MCF 10A (cell line): ENCODE measurements around the gene KCNC2. TPM values are rescaled to one million over a fixed set of nuclear protein-coding genes. Genes with fewer than 3 reads are reported as not detected.

Experiments
- BruUV-seq: library from RNA; stranded (reverse); fragments of 400-500 nt; replicated peaks from 2 replicates; lab custom pipeline; 2021; lab: Mats Ljungman, UMichigan
- CTCF ChIA-PET: fragments of 300-600 bp; sonication (Branson Sonifier 250); formaldehyde crosslinking; extraction: SDS; loops from one replicate; lab custom pipeline; 2021; ENCODE audit warnings: antibody characterized with exemption, inconsistent platforms; lab: Yijun Ruan, JAX
- POLR2A ChIA-PET: fragments of 300-600, 350-650 bp; sonication (Branson Sonifier 250); formaldehyde crosslinking; extraction: SDS; loops from one replicate; lab custom pipeline; 2020; ENCODE audit warnings: antibody characterized with exemption, inconsistent platforms; lab: Yijun Ruan, JAX
- DNase-seq: peaks from one replicate; pipeline ENCODE4 v3.0.0-alpha.2; 2018; ENCODE audit not compliant: unreplicated experiment
- H3K27ac Mint-ChIP-seq: one replicate; pipeline ENCODE4 v1.8.0; 2022; ENCODE audit warnings: mild to moderate bottlenecking, low read depth, mixed read lengths; ENCODE audit not compliant: unreplicated experiment
- H3K27me3 Mint-ChIP-seq: one replicate; pipeline ENCODE4 v1.8.0; 2022; ENCODE audit warnings: mixed read lengths; ENCODE audit not compliant: insufficient read depth, unreplicated experiment
- H3K36me3 Mint-ChIP-seq: one replicate; pipeline ENCODE4 v1.8.0; 2022; ENCODE audit warnings: mild to moderate bottlenecking, moderate library complexity, mixed read lengths; ENCODE audit not compliant: insufficient read depth, unreplicated experiment
- H3K4me1 Mint-ChIP-seq: one replicate; pipeline ENCODE4 v1.8.0; 2022; ENCODE audit warnings: mixed read lengths; ENCODE audit not compliant: insufficient read depth, unreplicated experiment
- H3K4me3 Mint-ChIP-seq: one replicate; pipeline ENCODE4 v1.8.0; 2022; ENCODE audit warnings: mild to moderate bottlenecking, moderate library complexity, mixed read lengths; ENCODE audit not compliant: unreplicated experiment
- H3K9me3 Mint-ChIP-seq: one replicate; pipeline ENCODE4 v1.8.0; 2022; ENCODE audit warnings: mixed read lengths; ENCODE audit not compliant: unreplicated experiment
- intact Hi-C: fragments of 100-400 bp; cut with micrococcal nuclease; formaldehyde crosslinking; loops from 2 replicates; pipeline ENCODE4 v1.14.1; 2022
- total RNA-seq: library from RNA; stranded (reverse); gene quantifications from 2 replicates; pipeline ENCODE4 v1.2.3, GENCODE V29; 2022
- TF ChIP-seq, protein P1 (sequence below): fragments of 200-600 bp; IDR thresholded peaks from one replicate; pipeline ENCODE4 v1.8.0; 2022; ENCODE audit warnings: antibody characterized with exemption, mild to moderate bottlenecking; ENCODE audit not compliant: unreplicated experiment

The KCNC2 gene
- total RNA-seq, 1 experiment from 2014 or later: not detected

DNA sequence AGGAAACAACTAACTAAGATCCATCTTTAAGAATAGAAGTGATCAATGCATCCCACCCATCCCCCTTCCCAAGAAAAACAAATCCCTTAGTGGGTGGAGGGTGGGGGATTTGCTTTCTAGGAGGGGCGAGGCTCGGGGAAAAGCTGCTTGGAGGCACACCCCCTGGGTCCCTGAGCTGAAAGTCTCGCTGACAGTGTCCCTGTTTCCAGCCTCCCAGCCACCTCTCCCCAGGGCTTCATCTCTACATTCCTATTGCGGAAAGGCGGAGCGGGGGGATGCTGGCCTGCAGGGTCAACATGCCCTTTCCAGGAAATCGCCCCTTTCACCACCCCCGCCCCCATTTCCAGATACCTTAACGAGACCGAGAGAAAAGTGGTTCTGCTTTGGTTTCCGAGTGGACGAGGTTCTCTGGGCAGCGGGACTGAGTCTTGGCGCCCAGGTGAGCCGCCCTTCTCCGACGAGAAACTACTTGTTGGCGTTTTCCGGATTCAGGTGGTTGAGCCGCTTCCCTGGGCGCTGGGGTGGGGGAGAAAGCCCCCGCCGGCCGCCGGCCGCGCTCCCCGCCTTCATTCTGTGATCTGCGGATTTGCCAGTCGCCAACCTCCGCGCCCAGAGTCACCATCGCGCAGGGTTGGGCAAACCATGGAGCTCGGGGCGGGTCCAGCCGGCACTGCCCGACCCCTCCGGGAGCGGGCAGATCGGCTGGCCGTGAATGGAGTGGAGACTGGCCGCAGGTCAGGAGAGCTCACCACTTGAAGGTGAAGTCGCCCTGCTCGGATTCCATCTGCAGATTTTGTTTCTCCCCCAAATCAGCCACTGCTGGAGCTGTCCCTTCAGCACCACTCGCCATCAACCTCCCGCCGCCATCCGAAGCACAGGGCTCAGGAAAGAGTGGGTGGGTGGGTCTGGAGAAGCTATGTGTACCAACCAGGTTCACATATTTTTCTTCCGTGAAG, 505 bp downstream of the KCNC2 start:
- POLR2A ChIA-PET: no interaction called here
- no peaks in the 10 kb centered on the region for H3K36me3 Mint-ChIP-seq
- H3K27ac Mint-ChIP-seq: no peak overlapping the region
- H3K4me3 Mint-ChIP-seq: no peak overlapping the region
- CTCF ChIA-PET: interaction anchor here (0.6 kb wide), 1 partner anchor 68 kb away, joined by 4 read pairs; no protein-coding TSS in a partner anchor
- intact Hi-C loops: no loop called here
- H3K27me3 Mint-ChIP-seq: no peaks in the 10 kb centered on the region
- no TSS peak for BruUV-seq
- TF ChIP-seq, protein P1, sequence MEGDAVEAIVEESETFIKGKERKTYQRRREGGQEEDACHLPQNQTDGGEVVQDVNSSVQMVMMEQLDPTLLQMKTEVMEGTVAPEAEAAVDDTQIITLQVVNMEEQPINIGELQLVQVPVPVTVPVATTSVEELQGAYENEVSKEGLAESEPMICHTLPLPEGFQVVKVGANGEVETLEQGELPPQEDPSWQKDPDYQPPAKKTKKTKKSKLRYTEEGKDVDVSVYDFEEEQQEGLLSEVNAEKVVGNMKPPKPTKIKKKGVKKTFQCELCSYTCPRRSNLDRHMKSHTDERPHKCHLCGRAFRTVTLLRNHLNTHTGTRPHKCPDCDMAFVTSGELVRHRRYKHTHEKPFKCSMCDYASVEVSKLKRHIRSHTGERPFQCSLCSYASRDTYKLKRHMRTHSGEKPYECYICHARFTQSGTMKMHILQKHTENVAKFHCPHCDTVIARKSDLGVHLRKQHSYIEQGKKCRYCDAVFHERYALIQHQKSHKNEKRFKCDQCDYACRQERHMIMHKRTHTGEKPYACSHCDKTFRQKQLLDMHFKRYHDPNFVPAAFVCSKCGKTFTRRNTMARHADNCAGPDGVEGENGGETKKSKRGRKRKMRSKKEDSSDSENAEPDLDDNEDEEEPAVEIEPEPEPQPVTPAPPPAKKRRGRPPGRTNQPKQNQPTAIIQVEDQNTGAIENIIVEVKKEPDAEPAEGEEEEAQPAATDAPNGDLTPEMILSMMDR: no peak
- no peaks in the 10 kb centered on the region for H3K9me3 Mint-ChIP-seq
- peak; percentile 26 for DNase-seq
- no peaks in the 10 kb centered on the region for H3K4me1 Mint-ChIP-seq

DNA sequence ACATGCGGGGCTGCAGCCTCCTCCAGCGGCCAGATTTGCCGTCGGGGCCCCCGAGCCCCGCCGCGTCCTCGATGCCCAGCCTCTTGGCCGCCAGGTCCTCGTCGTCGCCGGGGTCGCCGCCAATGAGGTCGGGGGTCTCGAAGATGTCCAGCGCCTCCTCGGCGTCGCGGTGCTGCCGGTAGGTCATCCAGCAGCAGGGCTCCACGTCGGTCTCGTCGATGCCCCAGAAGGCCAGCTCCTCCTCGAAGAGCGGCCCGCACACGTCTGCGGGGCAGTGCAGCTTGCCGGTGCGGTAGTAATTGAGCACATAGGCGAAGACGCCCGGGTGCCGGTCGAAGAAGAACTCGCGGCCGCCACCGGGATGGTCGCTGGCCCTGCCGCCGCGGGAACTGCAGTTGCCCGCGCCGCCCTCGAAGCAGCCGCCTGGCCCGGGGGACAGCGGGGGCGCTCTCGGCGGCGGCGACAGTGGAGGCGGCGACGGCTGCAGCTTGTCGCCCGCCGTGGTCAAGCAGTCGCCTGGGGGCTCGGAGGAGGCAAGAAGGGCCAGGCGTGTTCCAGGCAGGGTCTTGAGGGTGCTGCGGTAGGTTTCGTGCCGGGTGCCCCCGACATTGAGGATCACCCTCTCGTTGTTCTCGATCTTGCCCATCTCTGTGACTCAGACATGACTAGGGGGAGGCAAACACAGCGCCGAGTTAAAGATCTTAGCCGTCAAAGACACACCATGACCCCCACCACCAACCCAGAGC, 2.1 kb downstream of the KCNC2 start:
- Mint-ChIP-seq H3K36me3 (no peaks in the 10 kb centered on the region), H3K27ac (no peak overlapping the region), H3K27me3 (no peaks in the 10 kb centered on the region), H3K9me3 (no peaks in the 10 kb centered on the region), H3K4me3 (no peak overlapping the region), H3K4me1 (no peaks in the 10 kb centered on the region)
- TF ChIP-seq, protein P1: no peak
- no TSS peak for BruUV-seq
- intact Hi-C loops: no loop called here
- CTCF ChIA-PET: interaction anchor here (0.6 kb wide), 1 partner anchor 214 kb away, joined by 4 read pairs; no protein-coding TSS in a partner anchor
- no peak for DNase-seq
- POLR2A ChIA-PET: no interaction called here

DNA sequence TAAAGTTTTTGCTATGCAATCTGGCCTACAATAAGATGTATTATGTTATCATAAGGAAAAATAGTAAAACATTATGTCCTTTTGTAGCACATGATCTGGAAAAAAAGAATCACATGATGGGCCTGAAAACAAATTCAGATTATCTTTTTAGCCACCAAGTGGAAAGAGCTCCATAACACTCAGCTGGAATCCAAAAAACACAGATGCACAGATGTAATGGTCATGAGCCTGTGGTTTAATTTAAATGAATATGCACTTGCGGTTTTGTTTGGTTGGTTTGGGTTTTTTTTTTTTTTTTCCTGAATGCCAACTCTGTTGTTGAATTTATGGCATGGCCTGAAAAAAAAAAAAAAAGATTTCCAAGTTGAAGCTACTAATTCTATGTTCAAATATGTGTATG, 4.1 kb downstream of the KCNC2 start:
- Mint-ChIP-seq H3K36me3 (no peaks in the 10 kb centered on the region), H3K27me3 (no peaks in the 10 kb centered on the region), H3K9me3 (no peaks in the 10 kb centered on the region), H3K4me1 (no peaks in the 10 kb centered on the region), H3K4me3 (no peak overlapping the region), H3K27ac (no peak overlapping the region)
- CTCF ChIA-PET: no interaction called here
- no peak for DNase-seq
- no TSS peak for BruUV-seq
- POLR2A ChIA-PET: no interaction called here
- TF ChIP-seq, protein P1: no peak
- intact Hi-C loops: no loop called here

DNA sequence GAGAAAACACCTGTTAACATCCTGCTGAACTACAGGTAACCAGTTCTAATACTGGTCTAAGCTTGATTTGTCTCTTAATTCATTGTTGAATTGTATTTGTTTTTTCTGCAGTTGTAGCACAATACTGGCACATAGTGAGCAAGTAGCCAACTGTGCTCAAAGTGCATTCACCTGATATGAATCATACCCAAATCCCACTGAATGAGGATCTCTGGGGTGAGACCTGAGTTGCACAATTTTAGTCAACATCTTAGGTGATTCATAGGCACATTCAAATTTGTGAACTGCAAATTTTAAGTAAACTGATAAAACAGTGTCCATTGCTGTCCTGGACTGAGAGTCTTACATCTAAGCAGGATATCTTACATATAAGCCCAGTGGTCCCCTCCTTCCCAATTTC, 12.8 kb downstream of the KCNC2 start:
- H3K4me1 Mint-ChIP-seq: peaks cover 38% of the 10 kb centered on the region
- CTCF ChIA-PET: interaction anchor here (1.1 kb wide), 1 partner anchor 85 kb away, joined by 4 read pairs; no protein-coding TSS in a partner anchor
- TF ChIP-seq, protein P1: no peak
- BruUV-seq: no TSS peak
- H3K4me3 Mint-ChIP-seq: no peak overlapping the region
- intact Hi-C loops: no loop called here
- peak overlapping the region; percentile 17 for H3K27ac Mint-ChIP-seq
- DNase-seq: peak; percentile 93
- no peaks in the 10 kb centered on the region for H3K27me3 Mint-ChIP-seq
- H3K36me3 Mint-ChIP-seq: no peaks in the 10 kb centered on the region
- no peaks in the 10 kb centered on the region for H3K9me3 Mint-ChIP-seq
- POLR2A ChIA-PET: interaction anchor here (0.6 to 1.2 kb wide), 2 partner anchors 16 to 1041 kb away, joined by 3 to 5 read pairs; no protein-coding TSS in a partner anchor
